IPS-18a (cell line): Measurements from ENCODE around the gene PRKN.
A peak's percentile ranks its signal among the peaks of the same experiment; 100 is the strongest.

Experiments used
- H3K27ac ChIP-seq: one replicate; pipeline ENCODE4 v1.5.1; 2013; ENCODE audit warnings: low read length
- H3K27me3 ChIP-seq: one replicate; pipeline ENCODE4 v1.6.1; 2013; ENCODE audit warnings: mild to moderate bottlenecking, low read length; ENCODE audit not compliant: control insufficient read depth, insufficient read depth
- H3K36me3 ChIP-seq: one replicate; pipeline ENCODE4 v1.6.1; 2013; ENCODE audit warnings: low read depth, low read length; ENCODE audit not compliant: control insufficient read depth
- H3K4me1 ChIP-seq: one replicate; pipeline ENCODE4 v1.6.1; 2013; ENCODE audit warnings: low read depth, low read length; ENCODE audit not compliant: control insufficient read depth
- H3K4me3 ChIP-seq: one replicate; pipeline ENCODE4 v1.5.1; 2013; ENCODE audit warnings: low read length
- H3K9ac ChIP-seq: one replicate; pipeline ENCODE4 v1.6.1; 2013; ENCODE audit warnings: mild to moderate bottlenecking, low read length, moderate library complexity
- H3K9me3 ChIP-seq: one replicate; pipeline ENCODE4 v1.6.1; 2013; ENCODE audit warnings: low read depth, low read length; ENCODE audit not compliant: control insufficient read depth

PRKN gene

DNA sequence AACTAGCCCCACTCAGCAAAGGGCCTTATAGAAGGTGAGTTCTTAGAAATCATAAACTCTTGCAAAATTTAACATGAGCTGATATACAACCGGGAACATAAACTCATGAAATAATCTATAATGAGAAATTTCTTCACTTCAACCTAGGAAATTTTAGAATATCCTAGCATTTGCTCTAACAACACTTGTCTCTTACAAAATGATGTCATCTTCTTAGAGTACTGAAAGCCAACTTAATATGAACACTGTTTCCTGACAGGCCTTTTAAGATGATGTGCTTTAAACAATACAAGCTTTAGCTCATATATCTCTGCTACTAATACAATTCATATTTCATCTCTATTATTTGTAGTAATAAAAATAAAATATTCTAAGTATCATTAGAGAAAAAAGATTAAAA lies 1.1 kb upstream of the PRKN start:
- peaks cover 10% of the 10 kb centered on the region for H3K4me1 ChIP-seq
- H3K9ac ChIP-seq, result peak overlapping the region; percentile 46
- no peak overlapping the region for H3K4me3 ChIP-seq
- H3K27me3 ChIP-seq, result peaks cover 9% of the 10 kb centered on the region
- no peaks in the 10 kb centered on the region for H3K9me3 ChIP-seq
- no peaks in the 10 kb centered on the region for H3K36me3 ChIP-seq
- no peak overlapping the region for H3K27ac ChIP-seq

DNA sequence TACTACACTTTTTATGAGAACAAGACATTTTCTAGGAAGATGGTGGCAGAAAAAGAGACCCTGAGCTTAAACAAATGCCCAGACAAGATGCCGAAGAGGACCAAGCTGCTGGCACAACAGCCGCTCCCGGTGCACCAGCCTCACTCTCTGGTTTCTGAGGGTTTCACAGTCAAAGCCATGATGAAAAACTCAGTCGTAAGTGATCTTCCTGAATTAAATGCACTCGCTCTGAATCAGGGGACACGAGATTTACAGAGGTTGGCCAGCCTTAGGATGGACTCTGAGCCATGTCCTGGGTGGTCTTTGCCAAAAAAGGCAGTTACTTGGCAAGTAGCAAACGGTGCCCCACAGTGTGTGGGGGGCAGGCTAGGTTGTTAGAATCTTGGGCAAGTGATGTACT lies 631 bp upstream of the PRKN start:
- Histone ChIP-seq H3K9me3 (no peaks in the 10 kb centered on the region), H3K9ac (peak overlapping the region; percentile 46), H3K27ac (peak overlapping the region; percentile 78), H3K36me3 (no peaks in the 10 kb centered on the region), H3K4me3 (peak overlapping the region; percentile 48), H3K27me3 (peaks cover 9% of the 10 kb centered on the region), H3K4me1 (peaks cover 10% of the 10 kb centered on the region)

DNA sequence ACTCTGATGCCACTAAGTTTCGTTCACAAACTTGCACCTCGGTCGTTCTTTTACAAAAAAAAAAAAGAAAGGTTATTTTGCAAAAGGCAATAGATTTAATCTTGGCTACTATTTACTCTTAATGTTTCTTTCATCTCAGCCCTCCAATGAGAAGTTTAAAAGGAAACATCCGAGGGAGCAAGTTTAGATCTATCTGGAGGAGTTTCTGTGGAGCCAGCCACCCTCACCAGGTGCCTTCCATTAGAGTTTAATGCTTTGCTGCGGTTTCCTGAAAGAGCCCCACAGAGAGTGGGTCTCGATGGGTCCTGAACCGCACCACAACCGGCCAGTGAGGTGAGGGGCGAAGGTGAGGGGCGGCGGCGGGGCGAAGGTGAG lies 632 bp downstream of the PRKN start:
- H3K36me3 ChIP-seq, result no peaks in the 10 kb centered on the region
- H3K27ac ChIP-seq, result no peak overlapping the region
- H3K9me3 ChIP-seq, result no peaks in the 10 kb centered on the region
- peaks cover 9% of the 10 kb centered on the region for H3K27me3 ChIP-seq
- peak overlapping the region; percentile 72 for H3K4me3 ChIP-seq
- peaks cover 10% of the 10 kb centered on the region for H3K4me1 ChIP-seq
- peak overlapping the region; percentile 36 for H3K9ac ChIP-seq

DNA sequence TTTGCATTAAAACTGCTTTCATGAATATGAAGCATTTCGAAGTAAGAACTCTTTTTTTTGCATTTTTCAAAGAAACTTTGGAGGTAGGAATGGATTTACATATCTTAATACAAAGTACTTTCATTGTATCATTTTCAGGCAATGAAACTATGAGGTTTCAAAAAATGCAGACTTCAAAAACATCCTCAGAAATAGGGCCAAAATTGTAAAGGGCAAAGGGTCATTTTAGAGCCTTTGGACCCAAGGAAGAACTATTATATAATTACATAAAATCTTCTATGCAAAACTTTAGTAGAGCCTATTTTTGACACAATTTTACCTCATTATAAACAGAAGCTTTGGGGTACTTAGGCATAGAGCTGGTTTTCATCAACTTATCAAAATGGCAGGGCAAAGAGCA lies 4.9 kb downstream of the PRKN start:
- no peaks in the 10 kb centered on the region for H3K9me3 ChIP-seq
- no peak overlapping the region for H3K27ac ChIP-seq
- H3K4me1 ChIP-seq, result peaks cover 5% of the 10 kb centered on the region
- peaks cover 9% of the 10 kb centered on the region for H3K27me3 ChIP-seq
- no peak overlapping the region for H3K9ac ChIP-seq
- H3K36me3 ChIP-seq, result no peaks in the 10 kb centered on the region
- H3K4me3 ChIP-seq, result no peak overlapping the region

DNA sequence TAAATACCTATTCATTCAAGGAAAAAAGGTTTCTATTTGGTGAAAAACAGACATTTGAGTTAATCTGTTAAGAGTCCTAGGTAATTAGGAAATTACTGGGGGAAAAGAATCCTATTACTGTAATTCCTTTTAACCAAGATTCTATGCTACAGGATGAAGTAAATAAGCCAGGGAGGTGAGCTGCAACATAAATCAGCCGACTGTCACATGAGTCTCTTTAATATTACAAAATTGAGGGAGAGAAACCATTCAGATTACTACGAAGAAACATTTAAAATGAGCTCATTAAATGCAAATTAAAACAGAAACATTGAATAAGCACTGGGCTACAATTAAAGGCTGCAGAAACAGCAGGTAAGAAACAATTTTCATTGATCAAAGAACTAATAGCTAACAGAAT lies 5.3 kb downstream of the PRKN start:
- Histone ChIP-seq H3K9me3 (no peaks in the 10 kb centered on the region), H3K27me3 (peaks cover 9% of the 10 kb centered on the region), H3K4me1 (peaks cover 5% of the 10 kb centered on the region), H3K36me3 (no peaks in the 10 kb centered on the region), H3K4me3 (no peak overlapping the region), H3K27ac (no peak overlapping the region), H3K9ac (no peak overlapping the region)

DNA sequence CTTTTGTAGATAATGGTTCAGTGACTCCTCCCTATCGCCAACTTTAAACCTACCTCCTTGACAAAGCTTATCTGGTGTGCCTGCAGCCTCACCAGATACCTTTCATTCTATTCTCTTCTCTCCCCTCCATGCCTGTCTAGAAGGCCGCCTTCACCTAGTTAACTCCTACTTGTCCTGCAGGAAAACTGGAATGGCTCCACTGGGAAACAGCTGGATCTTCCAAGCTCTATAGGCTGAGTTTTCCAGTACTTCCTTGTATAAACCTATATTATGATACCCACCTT lies 6.2 kb downstream of the PRKN start:
- Histone ChIP-seq H3K4me1 (no peaks in the 10 kb centered on the region), H3K27me3 (peaks cover 3% of the 10 kb centered on the region), H3K9me3 (no peaks in the 10 kb centered on the region), H3K9ac (no peak overlapping the region), H3K4me3 (no peak overlapping the region), H3K27ac (no peak overlapping the region), H3K36me3 (no peaks in the 10 kb centered on the region)

DNA sequence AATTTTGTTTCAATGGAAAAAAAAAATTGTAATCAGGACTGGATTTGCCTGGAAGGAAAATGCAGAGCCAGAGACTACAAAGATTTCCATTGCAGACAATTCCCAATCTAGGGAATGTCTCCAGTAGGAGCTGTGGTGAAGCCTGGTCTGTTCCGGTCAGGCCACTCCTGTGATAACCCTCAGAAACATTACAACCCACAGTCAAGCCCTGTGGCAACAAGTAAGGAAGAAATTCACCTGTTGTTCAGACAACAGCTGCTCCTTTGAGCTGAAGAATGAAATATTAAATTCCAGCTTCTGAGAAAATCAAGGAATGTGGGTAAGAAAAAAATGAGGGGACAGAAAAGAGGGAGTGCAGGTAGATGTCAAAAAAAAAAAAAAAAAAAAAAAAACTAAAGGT lies 8.0 kb downstream of the PRKN start:
- H3K4me3 ChIP-seq, result no peak overlapping the region
- H3K36me3 ChIP-seq, result no peaks in the 10 kb centered on the region
- H3K9ac ChIP-seq, result no peak overlapping the region
- H3K27me3 ChIP-seq, result no peaks in the 10 kb centered on the region
- no peak overlapping the region for H3K27ac ChIP-seq
- H3K9me3 ChIP-seq, result no peaks in the 10 kb centered on the region
- H3K4me1 ChIP-seq, result no peaks in the 10 kb centered on the region

DNA sequence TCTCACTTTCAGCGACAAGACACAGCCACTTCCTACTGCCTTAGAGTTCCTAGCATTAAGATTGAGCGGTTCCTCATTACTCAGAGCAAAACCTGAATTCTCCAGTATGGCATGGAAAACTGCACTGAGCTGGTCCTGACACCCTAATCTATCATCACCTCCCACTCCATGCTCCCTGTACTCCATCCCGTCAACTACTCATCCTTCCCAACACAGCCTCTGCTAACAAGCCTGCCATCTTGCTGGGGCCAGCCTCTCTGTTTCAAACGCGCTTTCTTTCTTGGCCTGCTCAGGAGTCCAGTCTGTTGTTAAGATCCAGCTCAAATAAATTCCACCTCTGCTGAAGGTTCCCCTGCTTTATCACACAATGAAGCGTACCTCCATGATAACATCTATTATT lies 12.0 kb downstream of the PRKN start:
- no peak overlapping the region for H3K27ac ChIP-seq
- peaks cover 6% of the 10 kb centered on the region for H3K4me1 ChIP-seq
- no peak overlapping the region for H3K9ac ChIP-seq
- no peaks in the 10 kb centered on the region for H3K9me3 ChIP-seq
- no peaks in the 10 kb centered on the region for H3K36me3 ChIP-seq
- H3K27me3 ChIP-seq, result no peaks in the 10 kb centered on the region
- H3K4me3 ChIP-seq, result no peak overlapping the region

DNA sequence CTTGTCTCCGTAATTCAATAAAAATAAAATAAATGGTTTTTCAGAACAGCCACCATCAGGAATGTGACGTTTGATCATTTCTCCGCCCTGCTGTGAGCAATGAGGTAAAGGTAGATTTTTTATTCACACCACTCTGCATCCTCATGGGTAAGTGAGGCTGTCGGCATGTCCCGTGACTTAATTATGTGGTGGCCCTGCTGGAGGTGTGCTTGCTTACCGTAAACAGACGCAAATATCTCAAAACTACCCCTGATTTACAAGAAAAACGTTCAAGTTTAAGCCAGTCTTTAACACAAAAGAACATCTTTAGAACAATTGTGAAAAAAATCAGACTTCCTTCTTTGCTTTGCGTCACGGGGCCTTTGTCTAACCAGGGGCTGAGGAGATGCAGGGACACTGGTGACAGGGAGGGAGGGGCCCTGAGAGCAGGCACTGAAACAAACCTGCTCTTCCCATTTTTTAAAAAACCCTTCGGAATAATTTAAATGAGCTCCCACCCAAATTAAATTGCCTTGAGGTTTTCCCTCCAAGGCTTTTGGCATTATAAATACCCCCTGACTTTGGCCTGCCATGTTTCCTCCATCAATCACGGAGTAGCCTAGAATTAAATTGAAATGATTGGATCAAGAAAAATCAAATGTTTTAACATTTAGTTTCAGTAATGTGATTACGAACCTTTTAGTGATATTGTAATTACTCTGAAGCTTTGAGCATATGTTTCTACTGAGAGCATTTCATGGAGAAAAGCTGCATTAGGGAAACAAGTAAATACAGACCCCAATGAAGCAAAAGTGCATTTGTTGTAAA lies 13.4 kb downstream of the PRKN start:
- H3K4me1 ChIP-seq, result peaks cover 6% of the 10 kb centered on the region
- H3K27me3 ChIP-seq, result no peaks in the 10 kb centered on the region
- H3K9me3 ChIP-seq, result no peaks in the 10 kb centered on the region
- H3K27ac ChIP-seq, result no peak overlapping the region
- H3K4me3 ChIP-seq, result no peak overlapping the region
- no peak overlapping the region for H3K9ac ChIP-seq
- H3K36me3 ChIP-seq, result no peaks in the 10 kb centered on the region

DNA sequence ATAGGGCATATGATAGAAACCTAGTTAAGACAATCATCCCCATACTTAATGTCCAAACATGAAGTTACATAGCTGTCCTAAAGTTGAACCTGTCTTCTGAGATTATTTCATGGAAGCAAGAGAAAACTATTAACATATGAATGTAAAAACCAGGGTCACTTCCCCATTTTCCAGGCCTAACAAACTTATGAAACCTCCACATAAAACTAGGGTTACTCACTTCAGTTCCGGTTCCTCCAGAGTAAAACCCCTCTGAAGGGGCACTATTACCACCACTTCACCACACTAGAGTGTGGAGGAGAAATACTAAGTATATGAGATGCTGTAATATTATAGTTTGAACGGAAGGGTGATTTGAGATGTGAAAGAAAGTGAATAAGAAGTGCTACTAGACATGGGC lies 14.9 kb downstream of the PRKN start:
- Histone ChIP-seq H3K4me1 (peaks cover 6% of the 10 kb centered on the region), H3K9me3 (no peaks in the 10 kb centered on the region), H3K4me3 (no peak overlapping the region), H3K36me3 (no peaks in the 10 kb centered on the region), H3K27ac (no peak overlapping the region), H3K27me3 (no peaks in the 10 kb centered on the region), H3K9ac (no peak overlapping the region)

DNA sequence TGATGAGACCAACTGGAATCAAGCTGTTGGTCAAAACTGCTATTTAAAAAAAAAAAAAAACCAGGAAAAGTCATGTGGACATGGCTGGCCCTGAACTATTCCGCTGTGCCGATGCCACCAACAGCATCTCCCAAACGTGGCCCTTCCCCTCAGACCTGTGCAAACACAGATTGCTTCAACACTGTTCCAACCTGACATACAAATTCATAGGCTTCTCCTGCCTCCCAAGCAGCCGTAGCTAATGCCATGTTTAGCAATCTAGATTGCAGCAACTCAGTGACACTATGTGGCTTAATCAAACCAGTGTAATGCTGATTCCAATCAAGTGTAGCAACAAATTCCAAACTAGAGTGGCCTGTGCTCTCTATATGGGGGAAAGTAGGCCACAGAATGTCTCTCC lies 16.2 kb downstream of the PRKN start:
- H3K27ac ChIP-seq, result no peak overlapping the region
- H3K27me3 ChIP-seq, result no peaks in the 10 kb centered on the region
- no peak overlapping the region for H3K4me3 ChIP-seq

DNA sequence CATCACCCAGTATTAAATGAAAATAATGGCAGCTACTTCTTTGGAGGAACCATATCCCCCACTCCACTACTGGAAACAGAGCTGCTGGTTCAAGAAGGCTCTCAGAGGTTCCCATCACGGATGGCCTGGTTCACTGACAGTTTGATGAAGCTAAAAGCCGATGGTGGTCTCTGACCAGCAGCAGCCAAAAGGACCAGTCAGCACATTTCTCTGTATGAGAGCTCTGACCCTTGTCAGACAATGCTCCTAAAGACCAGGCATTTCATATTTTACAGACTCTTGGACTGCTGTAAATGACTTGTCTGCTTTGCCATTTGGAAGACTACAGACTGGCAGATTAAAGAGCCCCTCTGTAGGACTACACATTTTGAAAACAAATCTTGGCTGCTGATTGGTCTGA lies 16.6 kb downstream of the PRKN start:
- no peak overlapping the region for H3K9ac ChIP-seq
- no peaks in the 10 kb centered on the region for H3K27me3 ChIP-seq

More for the DNA sequence above, 16.2 kb downstream of the PRKN start:
- Histone ChIP-seq H3K9ac (no peak overlapping the region), H3K4me1 (peaks cover 6% of the 10 kb centered on the region), H3K36me3 (no peaks in the 10 kb centered on the region), H3K9me3 (no peaks in the 10 kb centered on the region)

More for the DNA sequence above, 16.6 kb downstream of the PRKN start:
- Histone ChIP-seq H3K9me3 (no peaks in the 10 kb centered on the region), H3K27ac (no peak overlapping the region), H3K36me3 (no peaks in the 10 kb centered on the region), H3K4me3 (no peak overlapping the region), H3K4me1 (peaks cover 6% of the 10 kb centered on the region)
